Measurements from ENCODE around the gene MYO18A. TPM values are rescaled to one million over a fixed set of nuclear protein-coding genes. Genes with fewer than 3 reads are reported as not detected.

The MYO18A gene
- total and polyA plus RNA-seq, 2 experiments from 2014 or later = 16.0 to 30.5 TPM

GRCh38 chr17:29168079-29168758 is 12.0 kb downstream of the MYO18A start:
- no peaks in the 10 kb centered on the region for H3K9me3 ChIP-seq (ENCODE audit: low read depth)
- no peak overlapping the region for H3K27ac ChIP-seq
- no peaks in the 10 kb centered on the region for H3F3A ChIP-seq (ENCODE audit: insufficient read depth)

GRCh38 chr17:29167393-29168078 is 12.7 kb downstream of the MYO18A start:
- no peak overlapping the region for H2AFZ ChIP-seq
- H3K4me3 ChIP-seq = no peak overlapping the region
- H3K9me2 ChIP-seq (ENCODE audit: insufficient read depth) = no peaks in the 10 kb centered on the region
- 76 to 84% methylated on average over 4 of the region's 4 CpGs for WGBS, 2 experiments (ENCODE audit: low coverage in 1 of 2, low lambda C conversion rate in 2 of 2, missing lambda C conversion rate in 2 of 2)
- no peak for DNase-seq
- H3K36me3 ChIP-seq (ENCODE audit: low read depth) = no peaks in the 10 kb centered on the region
- H3F3A ChIP-seq (ENCODE audit: insufficient read depth) = no peaks in the 10 kb centered on the region
- no peak overlapping the region for H3K27ac ChIP-seq
- H3K79me2 ChIP-seq (ENCODE audit: insufficient read depth) = no peaks in the 10 kb centered on the region
- no peaks in the 10 kb centered on the region for H4K20me1 ChIP-seq (ENCODE audit: insufficient read depth)
- no peak for TF ChIP-seq EZH2 (IDR thresholded peaks at IDR 0.05; ENCODE audit: insufficient read depth, poor library complexity, severe bottlenecking)
- H3K4me2 ChIP-seq (ENCODE audit: unreplicated experiment) = no peak overlapping the region
- H3K4me1 ChIP-seq (ENCODE audit: insufficient read depth) = 0 out of 2 replicates have a peak, but pooled peaks cover 7% of the 10 kb centered on the region
- H3K9me3 ChIP-seq (ENCODE audit: low read depth) = no peaks in the 10 kb centered on the region
- no peak overlapping the region for H3K9ac ChIP-seq
- in situ Hi-C loops (cut with MboI) = no loop called here
- H3K27me3 ChIP-seq (replicated peaks; ENCODE audit: insufficient read depth) = no peaks in the 10 kb centered on the region

More at GRCh38 chr17:29168079-29168758, 12.0 kb downstream of the MYO18A start:
- Histone ChIP-seq H4K20me1 (ENCODE audit: insufficient read depth) (no peaks in the 10 kb centered on the region), H3K4me2 (ENCODE audit: unreplicated experiment) (no peak overlapping the region), H3K27me3 (replicated peaks; ENCODE audit: insufficient read depth) (no peaks in the 10 kb centered on the region), H3K79me2 (ENCODE audit: insufficient read depth) (no peaks in the 10 kb centered on the region), H3K36me3 (ENCODE audit: low read depth) (no peaks in the 10 kb centered on the region), H3K4me3 (no peak overlapping the region), H3K9me2 (ENCODE audit: insufficient read depth) (no peaks in the 10 kb centered on the region), H3K9ac (no peak overlapping the region), H2AFZ (no peak overlapping the region), H3K4me1 (ENCODE audit: insufficient read depth) (0 out of 2 replicates have a peak, but pooled peaks cover 5% of the 10 kb centered on the region)
- in situ Hi-C loops (cut with MboI) = no loop called here
- no peak for TF ChIP-seq EZH2phosphoT487 (IDR thresholded peaks at IDR 0.05; ENCODE audit: insufficient read depth, low read depth)
- TF ChIP-seq EZH2 (IDR thresholded peaks at IDR 0.05; ENCODE audit: insufficient read depth, poor library complexity, severe bottlenecking) = no peak
- 88% methylated on average over 3 of the region's 3 CpGs for WGBS, 2 experiments (ENCODE audit: low coverage in 1 of 2, low lambda C conversion rate in 2 of 2, missing lambda C conversion rate in 2 of 2)
- no peak for DNase-seq

- Histone ChIP-seq H2AFZ (no peak overlapping the region), H3K27ac (no peak overlapping the region), H3K79me2 (ENCODE audit: insufficient read depth) (no peaks in the 10 kb centered on the region), H3K4me2 (ENCODE audit: unreplicated experiment) (no peak overlapping the region), H3F3A (ENCODE audit: insufficient read depth) (no peaks in the 10 kb centered on the region), H3K4me1 (ENCODE audit: insufficient read depth) (0 out of 2 replicates have a peak, but pooled peaks cover 7% of the 10 kb centered on the region), H3K9ac (no peak overlapping the region), H3K9me2 (ENCODE audit: insufficient read depth) (no peaks in the 10 kb centered on the region), H3K36me3 (ENCODE audit: low read depth) (no peaks in the 10 kb centered on the region), H3K4me3 (no peak overlapping the region), H3K9me3 (ENCODE audit: low read depth) (no peaks in the 10 kb centered on the region), H3K27me3 (replicated peaks; ENCODE audit: insufficient read depth) (no peaks in the 10 kb centered on the region), H4K20me1 (ENCODE audit: insufficient read depth) (no peaks in the 10 kb centered on the region)
- in situ Hi-C loops (cut with MboI) = no loop called here
- 95 to 97% methylated on average over 21 of the region's 21 CpGs for WGBS, 2 experiments (ENCODE audit: low coverage in 1 of 2, low lambda C conversion rate in 2 of 2, missing lambda C conversion rate in 2 of 2)
- DNase-seq = no peak
- no peak for TF ChIP-seq EZH2phosphoT487 (IDR thresholded peaks at IDR 0.05; ENCODE audit: insufficient read depth, low read depth)
- TF ChIP-seq EZH2 (IDR thresholded peaks at IDR 0.05; ENCODE audit: insufficient read depth, poor library complexity, severe bottlenecking) = no peak
Observed at GRCh38 chr17:29166507-29166887, 13.7 kb downstream of the MYO18A start.

GRCh38 chr17:29165800-29166506 is 14.2 kb downstream of the MYO18A start:
- 0 out of 2 replicates have a peak, but pooled peaks cover 7% of the 10 kb centered on the region for H3K4me1 ChIP-seq (ENCODE audit: insufficient read depth)
- no peak overlapping the region for H3K9ac ChIP-seq
- no peak overlapping the region for H3K4me3 ChIP-seq
- H3F3A ChIP-seq (ENCODE audit: insufficient read depth) = no peaks in the 10 kb centered on the region
- H3K79me2 ChIP-seq (ENCODE audit: insufficient read depth) = no peaks in the 10 kb centered on the region
- H2AFZ ChIP-seq = no peak overlapping the region
- H3K27ac ChIP-seq = no peak overlapping the region
- no peak overlapping the region for H3K4me2 ChIP-seq (ENCODE audit: unreplicated experiment)
- in situ Hi-C loops (cut with MboI) = no loop called here
- DNase-seq = no peak
- H4K20me1 ChIP-seq (ENCODE audit: insufficient read depth) = no peaks in the 10 kb centered on the region
- no peak for TF ChIP-seq EZH2 (IDR thresholded peaks at IDR 0.05; ENCODE audit: insufficient read depth, poor library complexity, severe bottlenecking)
- TF ChIP-seq EZH2phosphoT487 (IDR thresholded peaks at IDR 0.05; ENCODE audit: insufficient read depth, low read depth) = no peak
- no peaks in the 10 kb centered on the region for H3K27me3 ChIP-seq (replicated peaks; ENCODE audit: insufficient read depth)
- H3K9me3 ChIP-seq (ENCODE audit: low read depth) = no peaks in the 10 kb centered on the region
- no peaks in the 10 kb centered on the region for H3K9me2 ChIP-seq (ENCODE audit: insufficient read depth)
- WGBS, 2 experiments (ENCODE audit: low coverage in 1 of 2, low lambda C conversion rate in 2 of 2, missing lambda C conversion rate in 2 of 2) = 96% methylated on average over 22 to 32 of the region's 32 CpGs
- H3K36me3 ChIP-seq (ENCODE audit: low read depth) = no peaks in the 10 kb centered on the region
